HL-60 (cell line): ENCODE results near the gene RSBN1L.

Experiments used
- DNase-seq, 2 experiments: peaks; one replicate each; pipeline ENCODE4 v3.0.0-alpha.2; 2010 to 2020; ENCODE audit warnings: low read depth in 1 of 2, low spot score in 1 of 2
- H3K27ac ChIP-seq: fragments of 250-450 bp; sonication (Bioruptor Pico); replicated peaks from 2 replicates; pipeline ENCODE4 v1.5.1; 2020; ENCODE audit warnings: mild to moderate bottlenecking, moderate library complexity
- H3K27me3 ChIP-seq: fragments of 250-450 bp; sonication (Bioruptor Pico); 2 replicates; pipeline ENCODE4 v1.5.1; 2021; ENCODE audit warnings: mild to moderate bottlenecking, moderate library complexity; ENCODE audit not compliant: insufficient read depth, poor library complexity, severe bottlenecking
- H3K4me3 ChIP-seq: replicated peaks from 2 replicates; pipeline ENCODE4 v1.5.1; 2011; ENCODE audit warnings: mild to moderate bottlenecking, control low read depth, low read length; ENCODE audit not compliant: insufficient read depth
- CTCF ChIP-seq: IDR thresholded peaks from one replicate; pipeline ENCODE4 v1.5.1; 2011; ENCODE audit warnings: low read length, control low read depth, inconsistent platforms; ENCODE audit not compliant: insufficient read depth
- GABPA ChIP-seq: IDR thresholded peaks from 2 replicates; pipeline ENCODE4 v1.6.1; 2012; ENCODE audit warnings: low read depth
- POLR2AphosphoS5 ChIP-seq: IDR thresholded peaks from 2 replicates; pipeline ENCODE4 v1.6.1; 2012; ENCODE audit warnings: low read depth
- REST ChIP-seq: IDR thresholded peaks from 2 replicates; pipeline ENCODE4 v1.6.1; 2012; ENCODE audit warnings: low read depth; ENCODE audit not compliant: insufficient replicate concordance
- SPI1 ChIP-seq: IDR thresholded peaks from 2 replicates; pipeline ENCODE4 v1.6.1; 2012; ENCODE audit warnings: low read depth, mild to moderate bottlenecking, borderline replicate concordance

Gene RSBN1L

GRCh38 chr7:77685233-77685632, 11.0 kb upstream of the RSBN1L start:
- no peak for TF ChIP-seq REST
- TF ChIP-seq SPI1: peak; percentile 43; the same call in 1 of the 2 replicates
- peak in 1 of 2 experiments; percentile 70 for DNase-seq
- Histone ChIP-seq H3K27me3 (no peaks in the 10 kb centered on the region), H3K27ac (peak overlapping the region; percentile 68), H3K4me3 (no peak overlapping the region)

- Histone ChIP-seq H3K27me3 (no peaks in the 10 kb centered on the region), H3K27ac (no peak overlapping the region), H3K4me3 (no peak overlapping the region)
- no peak for DNase-seq
- TF ChIP-seq GABPA (no peak), REST (no peak), POLR2AphosphoS5 (no peak), SPI1 (no peak), CTCF (no peak)
These were observed 9.0 kb upstream of the RSBN1L start for GRCh38 chr7:77687100-77687746.

GRCh38 chr7:77687747-77688144, 8.5 kb upstream of the RSBN1L start:
- no peak overlapping the region for H3K4me3 ChIP-seq
- no peak for DNase-seq
- no peaks in the 10 kb centered on the region for H3K27me3 ChIP-seq
- no peak overlapping the region for H3K27ac ChIP-seq
- TF ChIP-seq GABPA: no peak
- TF ChIP-seq REST: no peak
- no peak for TF ChIP-seq SPI1
- TF ChIP-seq POLR2AphosphoS5: no peak
- TF ChIP-seq CTCF: no peak
